Spleen (tissue), 7 donors: Measurements from ENCODE around the gene OR2T5.
"Not testable (repeated sequence)": the region's sequence is repeated elsewhere in the genome, so short reads cannot be mapped to it uniquely, and the experiment has no call there.

Source experiments
- CTCF ChIP-seq, 11 experiments: fragments of 200-600 bp in 7 of 11; fragments of 450-650 bp in 4 of 11; sonication (generic) in 4 of 11; IDR thresholded peaks in 8 of 11; conservative IDR thresholded peaks in 3 of 11; 1 replicate in 7 of 11; 2 replicates in 4 of 11; pipeline versions ENCODE4 v1.4.0 to v1.8.0; 2016 to 2021; ENCODE audit warnings: antibody characterized with exemption in 11 of 11, inconsistent platforms in 4 of 11, mild to moderate bottlenecking in 1 of 11
- POLR2A ChIP-seq, 3 donors: fragments of 450-650 bp; IDR thresholded peaks; one replicate each; pipeline ENCODE4 v1.5.1; 2017; ENCODE audit warnings: antibody characterized with exemption in 3 of 3, mild to moderate bottlenecking in 1 of 3
- donor health status: DM: no; HTN: no; CAD: no; lungs with moderate emphysema.
- donor health status: DM: no; HTN: no; CAD: no.
- donor health status: DM: no; HTN: no; CAD: no.

GRCh38 chr1:248453619-248454018 lies 34.8 kb upstream of the OR2T5 start:
- not testable (repeated sequence) for TF ChIP-seq CTCF (IDR thresholded peaks at IDR 0.05 in 8 of 11, conservative IDR thresholded peaks at IDR 0.05 in 3 of 11); POLR2A (IDR thresholded peaks at IDR 0.05)
